ENCODE measurements around the gene SYT17. TPM values are rescaled to one million over a fixed set of nuclear protein-coding genes. Genes with fewer than 3 reads are reported as not detected.

Gene SYT17
- polyA plus RNA-seq (2012; ENCODE audit: missing spikeins) = 6.9 TPM

GRCh38 chr16:19167710-19168370 lies at the start of gene SYT17:
SYT17 (plus strand) TSS chr16:19168240; CDS start chr16:19168647, 407 bp downstream.
- peak; percentile 81 for DNase-seq (ENCODE audit: insufficient read length)
- FAIRE-seq = peak; percentile 57
- no peak for TF ChIP-seq POLR2A (IDR thresholded peaks at IDR 0.05; ENCODE audit: low read depth, low read length)
- no peak for TF ChIP-seq POLR2AphosphoS5 (IDR thresholded peaks at IDR 0.05; ENCODE audit: low read depth, low read length)
- TF ChIP-seq TAF1 (IDR thresholded peaks at IDR 0.05; ENCODE audit: borderline replicate concordance, low read depth, low read length) = no peak

GRCh38 chr16:19118938-19119431 lies 49.1 kb upstream of the SYT17 start:
- TF ChIP-seq TAF1 (IDR thresholded peaks at IDR 0.05; ENCODE audit: borderline replicate concordance, low read depth, low read length) = no peak
- no peak for TF ChIP-seq POLR2AphosphoS5 (IDR thresholded peaks at IDR 0.05; ENCODE audit: low read depth, low read length)
- TF ChIP-seq POLR2A (IDR thresholded peaks at IDR 0.05; ENCODE audit: low read depth, low read length) = no peak
- DNase-seq (ENCODE audit: insufficient read length) (no peak), FAIRE-seq (peak; percentile 54)

DNA sequence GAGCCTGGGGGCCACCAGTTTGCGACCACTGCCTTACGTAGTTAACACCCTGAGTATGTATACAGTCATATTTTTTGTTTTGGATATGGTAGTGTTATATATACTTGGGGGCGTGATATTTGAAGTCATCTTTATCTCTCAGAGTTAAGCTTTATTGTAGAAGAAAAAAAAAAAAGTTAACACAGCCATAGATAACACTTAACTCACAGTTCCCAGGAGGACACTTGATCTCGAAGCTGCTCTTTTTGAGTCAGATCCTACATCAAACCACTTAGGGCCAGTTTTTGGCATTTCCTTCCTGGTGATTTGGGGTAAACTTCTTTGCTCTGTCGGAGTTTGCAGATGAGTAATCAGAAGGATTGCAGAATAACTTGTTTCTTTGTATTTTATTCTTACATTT lies 48.5 kb upstream of the SYT17 start:
- no peak for TF ChIP-seq POLR2AphosphoS5 (IDR thresholded peaks at IDR 0.05; ENCODE audit: low read depth, low read length)
- TF ChIP-seq POLR2A (IDR thresholded peaks at IDR 0.05; ENCODE audit: low read depth, low read length) = no peak
- TF ChIP-seq TAF1 (IDR thresholded peaks at IDR 0.05; ENCODE audit: borderline replicate concordance, low read depth, low read length) = no peak
- no peak for FAIRE-seq
- no peak for DNase-seq (ENCODE audit: insufficient read length)

DNA sequence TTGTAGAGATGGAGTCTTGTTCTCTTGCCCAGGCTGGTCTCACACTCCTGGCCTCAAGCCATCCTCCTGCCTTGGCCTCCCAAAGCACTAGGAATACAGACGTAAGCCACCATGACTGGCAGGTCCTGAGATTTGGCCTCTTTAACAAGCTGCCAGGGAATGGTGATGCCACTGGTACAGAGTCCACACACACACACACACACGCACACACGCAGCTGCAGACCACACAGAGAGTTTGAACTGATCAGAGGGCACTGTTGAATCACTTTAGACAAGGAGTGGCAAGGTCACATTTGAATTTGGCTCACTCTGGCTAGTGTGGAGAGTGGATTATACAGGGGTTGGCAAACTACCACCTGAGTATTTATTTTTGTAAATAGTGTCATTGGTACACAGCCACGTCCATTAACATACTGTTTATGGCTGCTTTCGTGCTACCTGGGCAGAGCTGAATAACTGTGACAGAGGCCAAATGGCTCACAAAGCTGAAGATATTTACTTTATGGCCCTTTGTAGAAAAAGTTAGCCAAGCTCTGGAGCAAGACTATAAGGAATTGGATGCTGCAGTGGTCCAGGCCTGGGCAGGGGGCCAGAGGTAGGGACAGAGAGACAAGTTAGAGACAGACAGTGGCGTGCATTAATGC lies 44.4 kb upstream of the SYT17 start:
- no peak for FAIRE-seq
- no peak for TF ChIP-seq TAF1 (IDR thresholded peaks at IDR 0.05; ENCODE audit: borderline replicate concordance, low read depth, low read length)
- TF ChIP-seq POLR2A (IDR thresholded peaks at IDR 0.05; ENCODE audit: low read depth, low read length) = no peak
- no peak for TF ChIP-seq POLR2AphosphoS5 (IDR thresholded peaks at IDR 0.05; ENCODE audit: low read depth, low read length)
- no peak for DNase-seq (ENCODE audit: insufficient read length)

- DNase-seq (ENCODE audit: insufficient read length) = no peak
- no peak for TF ChIP-seq POLR2A (IDR thresholded peaks at IDR 0.05; ENCODE audit: low read depth, low read length)
- no peak for TF ChIP-seq TAF1 (IDR thresholded peaks at IDR 0.05; ENCODE audit: borderline replicate concordance, low read depth, low read length)
- no peak for TF ChIP-seq POLR2AphosphoS5 (IDR thresholded peaks at IDR 0.05; ENCODE audit: low read depth, low read length)
- no peak for FAIRE-seq
These were observed 41.7 kb upstream of the SYT17 start for GRCh38 chr16:19126300-19126699.

GRCh38 chr16:19127205-19127604 lies 40.8 kb upstream of the SYT17 start:
- no peak for DNase-seq (ENCODE audit: insufficient read length)
- no peak for FAIRE-seq

GRCh38 chr16:19127674-19128131 lies 40.3 kb upstream of the SYT17 start:
- no peak for TF ChIP-seq POLR2AphosphoS5 (IDR thresholded peaks at IDR 0.05; ENCODE audit: low read depth, low read length)
- TF ChIP-seq POLR2A (IDR thresholded peaks at IDR 0.05; ENCODE audit: low read depth, low read length) = no peak
- no peak for TF ChIP-seq TAF1 (IDR thresholded peaks at IDR 0.05; ENCODE audit: borderline replicate concordance, low read depth, low read length)
- DNase-seq (ENCODE audit: insufficient read length) = no peak
- no peak for FAIRE-seq

More at GRCh38 chr16:19127205-19127604, 40.8 kb upstream of the SYT17 start:
- TF ChIP-seq POLR2A (IDR thresholded peaks at IDR 0.05; ENCODE audit: low read depth, low read length) = no peak
- no peak for TF ChIP-seq TAF1 (IDR thresholded peaks at IDR 0.05; ENCODE audit: borderline replicate concordance, low read depth, low read length)
- no peak for TF ChIP-seq POLR2AphosphoS5 (IDR thresholded peaks at IDR 0.05; ENCODE audit: low read depth, low read length)

DNA sequence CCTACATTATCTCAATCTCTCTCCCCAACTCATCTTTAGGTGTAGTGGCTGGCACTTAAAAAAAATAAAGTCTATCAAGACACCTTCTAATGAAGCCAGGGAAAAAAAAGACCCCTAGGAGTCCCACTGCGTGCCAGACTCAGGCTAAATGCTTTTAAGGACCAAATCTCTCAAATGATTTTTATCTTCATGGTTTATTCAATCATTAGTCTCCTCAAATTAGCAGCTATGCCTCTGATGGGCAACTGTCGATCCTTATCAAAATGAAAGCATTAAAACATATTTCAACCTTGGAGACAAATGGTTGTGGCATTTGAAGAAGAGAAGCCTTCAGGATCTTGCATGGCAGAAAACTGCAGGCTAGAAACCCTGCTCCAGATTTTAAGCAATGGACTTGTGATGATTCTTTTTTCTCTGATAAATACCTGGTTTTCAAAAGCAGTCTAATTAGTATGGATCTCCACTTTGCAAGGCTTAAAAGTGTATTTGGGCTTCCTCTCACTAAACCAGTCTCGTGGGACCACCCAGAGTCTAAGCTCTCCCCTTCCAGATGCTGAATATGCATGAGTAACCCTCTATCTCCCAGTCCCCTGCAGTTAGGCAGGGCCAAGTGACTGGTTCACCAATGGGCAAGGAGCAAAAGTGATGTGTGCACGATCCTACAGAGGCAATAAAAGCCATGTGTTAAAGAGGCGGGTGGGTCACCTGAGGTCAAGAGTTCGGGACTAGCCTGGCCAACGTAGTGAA lies 39.4 kb upstream of the SYT17 start:
- no peak for DNase-seq (ENCODE audit: insufficient read length)
- TF ChIP-seq TAF1 (IDR thresholded peaks at IDR 0.05; ENCODE audit: borderline replicate concordance, low read depth, low read length) (no peak), POLR2AphosphoS5 (IDR thresholded peaks at IDR 0.05; ENCODE audit: low read depth, low read length) (no peak), POLR2A (IDR thresholded peaks at IDR 0.05; ENCODE audit: low read depth, low read length) (no peak)
- FAIRE-seq = no peak

GRCh38 chr16:19130385-19130784 lies 37.7 kb upstream of the SYT17 start:
- TF ChIP-seq TAF1 (IDR thresholded peaks at IDR 0.05; ENCODE audit: borderline replicate concordance, low read depth, low read length) = no peak
- TF ChIP-seq POLR2AphosphoS5 (IDR thresholded peaks at IDR 0.05; ENCODE audit: low read depth, low read length) = no peak
- TF ChIP-seq POLR2A (IDR thresholded peaks at IDR 0.05; ENCODE audit: low read depth, low read length) = no peak
- FAIRE-seq (no peak), DNase-seq (ENCODE audit: insufficient read length) (no peak)

GRCh38 chr16:19130852-19131824 lies 36.9 kb upstream of the SYT17 start:
- FAIRE-seq (no peak), DNase-seq (ENCODE audit: insufficient read length) (no peak)
- TF ChIP-seq POLR2A (IDR thresholded peaks at IDR 0.05; ENCODE audit: low read depth, low read length) = no peak
- TF ChIP-seq TAF1 (IDR thresholded peaks at IDR 0.05; ENCODE audit: borderline replicate concordance, low read depth, low read length) = no peak
- TF ChIP-seq POLR2AphosphoS5 (IDR thresholded peaks at IDR 0.05; ENCODE audit: low read depth, low read length) = no peak
